Pulmonary artery endothelial cell (primary cell): ENCODE results near the gene PIGB. TPM values are rescaled to one million over a fixed set of nuclear protein-coding genes. Genes with fewer than 3 reads are reported as not detected.
"Not testable (repeated sequence)": the region's sequence is repeated elsewhere in the genome, so short reads cannot be mapped to it uniquely, and the experiment has no call there.

Experiments used
- DNase-seq: peaks from one replicate; pipeline ENCODE4 v3.0.0-alpha.2; 2011; ENCODE audit warnings: low read depth, low spot score
- total RNA-seq: library from RNA; depleted of rRNA; stranded (reverse); fragments of >200 nt; gene quantifications from 2 replicates; pipeline ENCODE4 v1.2.3, GENCODE V29; 2014

The PIGB gene
- total RNA-seq, 1 donor from 2014 or later, result 9.0 TPM

DNA sequence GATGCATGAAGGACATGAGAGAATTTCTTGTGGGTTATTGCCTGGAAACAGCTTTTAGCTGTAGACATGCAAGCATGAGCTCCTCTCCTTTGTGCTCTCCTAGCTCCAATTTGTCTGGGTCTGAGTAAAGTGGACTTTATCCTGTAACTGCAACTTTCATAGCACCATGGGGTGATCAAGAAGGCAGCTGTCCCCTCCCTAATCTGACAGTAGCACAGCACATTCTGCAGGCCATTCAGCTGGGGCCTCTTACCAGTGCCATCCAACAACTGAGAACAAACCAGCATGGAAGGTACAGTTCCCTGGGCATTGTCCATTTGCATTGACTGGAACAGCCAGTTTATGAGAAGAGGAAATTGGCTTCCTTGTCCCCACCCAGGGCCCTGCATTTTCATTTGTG, 21.7 kb upstream of the PIGB start:
- DNase-seq, result no peak

DNA sequence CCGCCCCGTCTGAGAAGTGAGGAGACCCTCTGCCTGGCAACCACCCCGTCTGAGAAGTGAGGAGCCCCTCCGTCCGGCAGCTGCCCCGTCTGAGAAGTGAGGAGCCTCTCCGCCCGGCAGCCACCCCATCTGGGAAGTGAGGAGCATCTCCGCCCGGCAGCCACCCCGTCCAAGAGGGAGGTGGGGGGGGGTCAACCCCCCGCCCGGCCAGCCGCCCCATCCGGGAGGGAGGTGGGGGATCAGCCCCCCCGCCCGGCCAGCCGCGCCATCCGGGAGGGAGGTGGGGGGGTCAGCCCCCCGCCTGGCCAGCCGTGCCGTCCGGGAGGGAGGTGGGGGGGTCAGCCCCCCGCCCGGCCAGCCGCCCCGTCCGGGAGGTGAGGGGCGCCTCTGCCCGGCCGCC, 16.2 kb upstream of the PIGB start:
- not testable (repeated sequence) for DNase-seq

DNA sequence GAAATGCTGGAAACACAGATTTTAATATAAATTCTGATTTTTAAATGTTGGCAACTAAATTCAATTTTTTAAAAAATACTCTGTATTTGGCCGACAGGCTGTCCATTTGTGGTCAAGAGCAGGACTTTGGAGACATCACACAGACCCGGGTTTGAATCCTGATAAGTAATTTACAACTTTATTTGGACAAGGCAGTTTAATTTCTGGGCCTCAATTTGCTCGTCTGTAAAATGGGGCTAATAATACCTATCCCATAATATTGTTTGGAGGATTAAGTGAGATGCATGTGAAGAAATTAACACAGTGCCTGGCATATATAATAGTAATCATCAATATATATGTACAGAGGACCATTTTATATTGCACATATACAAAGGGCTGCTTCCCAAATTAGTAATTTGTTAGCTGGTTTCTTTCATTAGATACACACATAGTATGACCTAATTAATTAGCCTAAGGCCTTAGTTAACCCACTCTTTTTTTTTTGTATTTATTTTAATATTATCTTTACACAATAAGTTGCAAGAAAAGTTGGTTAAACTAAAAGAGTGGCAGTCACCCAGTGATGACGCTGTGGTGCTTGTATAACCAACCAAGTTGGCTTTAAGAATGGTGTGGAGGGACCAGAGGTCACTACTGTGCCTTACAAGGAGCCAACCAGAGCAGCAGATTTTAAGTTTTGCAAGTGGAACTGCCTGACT, 665 bp downstream of the PIGB start:
- DNase-seq, result no peak

DNA sequence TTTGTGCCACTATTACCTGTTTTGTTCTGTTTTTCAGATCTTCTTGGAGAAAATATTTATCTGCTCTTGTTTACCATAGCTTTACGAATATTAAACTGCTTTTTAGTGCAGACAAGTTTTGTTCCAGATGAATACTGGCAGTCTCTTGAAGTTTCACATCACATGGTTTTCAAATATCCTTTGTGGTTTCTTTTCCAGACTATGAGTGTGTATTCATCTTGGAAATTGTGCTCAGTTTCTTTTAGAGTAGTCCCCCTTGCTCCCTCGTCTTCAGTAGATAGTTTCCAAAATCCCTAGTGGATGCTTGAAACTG, 1.2 kb downstream of the PIGB start:
- DNase-seq, result no peak

DNA sequence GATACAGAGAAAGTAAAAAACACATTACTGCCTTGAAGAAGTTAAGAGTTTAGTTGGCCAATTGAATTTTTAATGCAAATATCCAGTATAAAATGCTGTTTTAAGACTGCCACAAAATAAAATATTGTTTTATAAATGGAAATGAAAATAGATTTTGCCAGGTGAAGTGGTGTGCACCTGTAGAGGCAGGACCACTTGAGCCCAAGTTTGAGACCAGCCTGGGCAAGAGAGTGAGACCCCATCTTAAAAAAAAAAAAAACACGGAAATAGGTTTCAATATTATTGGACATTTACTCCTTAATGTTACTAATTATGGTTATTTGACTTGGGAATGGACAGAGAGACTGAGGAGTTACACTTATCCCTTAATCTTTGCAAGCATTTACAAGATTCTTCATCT, 1.9 kb downstream of the PIGB start:
- DNase-seq, result no peak

DNA sequence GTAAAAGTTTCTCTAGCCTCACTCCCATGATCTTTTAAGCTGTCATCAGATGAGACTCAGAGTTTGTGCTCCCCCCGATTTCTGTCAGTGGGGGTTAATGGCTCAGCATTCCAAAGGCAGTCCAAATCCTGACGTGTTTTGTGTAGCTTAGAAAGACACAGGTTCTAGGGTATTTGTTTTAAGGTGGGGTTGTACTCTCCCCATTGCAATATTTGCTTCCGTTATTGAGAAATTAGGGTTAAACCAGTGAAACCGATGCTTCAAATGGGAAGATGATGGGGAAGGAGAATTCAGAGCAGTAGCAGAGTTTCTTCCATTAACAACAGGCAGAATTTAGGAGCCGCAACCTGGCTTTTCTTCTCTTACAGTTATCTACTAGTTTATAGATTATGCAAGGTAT, 3.4 kb downstream of the PIGB start:
- no peak for DNase-seq

DNA sequence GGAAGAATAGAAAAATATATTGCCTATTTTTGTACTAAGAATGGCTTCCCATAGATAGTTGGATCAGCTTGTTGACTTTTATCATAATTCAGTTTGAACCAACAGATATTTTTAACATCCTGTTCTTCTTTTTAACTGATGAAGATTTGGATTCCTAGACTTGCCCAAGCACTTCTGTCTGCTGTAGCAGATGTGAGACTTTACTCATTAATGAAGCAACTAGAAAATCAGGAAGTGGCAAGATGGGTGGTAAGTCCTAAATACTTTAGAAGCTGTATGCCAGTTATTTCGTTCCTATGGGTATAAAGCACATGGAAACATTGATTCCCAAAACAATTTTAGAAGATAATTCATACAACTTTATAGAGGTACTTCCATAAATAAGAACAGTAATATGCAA, 8.4 kb downstream of the PIGB start:
- no peak for DNase-seq

DNA sequence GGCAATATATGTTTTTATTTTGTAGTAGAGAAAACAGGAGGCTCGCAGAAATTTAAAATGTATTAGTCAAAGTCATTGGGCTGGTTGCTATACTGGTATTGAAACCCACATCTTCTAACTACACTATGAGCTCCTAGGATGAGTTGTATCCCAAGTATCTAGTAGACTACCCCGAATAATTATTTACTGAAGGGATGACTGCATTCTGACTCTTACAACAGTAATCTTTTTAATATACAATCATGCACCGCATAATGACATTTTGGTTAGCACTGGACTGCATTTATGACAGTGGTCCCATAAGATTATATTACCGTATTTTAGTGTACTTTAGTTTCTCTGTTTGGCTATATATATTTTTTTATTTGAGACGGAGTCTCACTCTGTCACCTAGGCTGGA, 15.3 kb downstream of the PIGB start:
- no peak for DNase-seq

DNA sequence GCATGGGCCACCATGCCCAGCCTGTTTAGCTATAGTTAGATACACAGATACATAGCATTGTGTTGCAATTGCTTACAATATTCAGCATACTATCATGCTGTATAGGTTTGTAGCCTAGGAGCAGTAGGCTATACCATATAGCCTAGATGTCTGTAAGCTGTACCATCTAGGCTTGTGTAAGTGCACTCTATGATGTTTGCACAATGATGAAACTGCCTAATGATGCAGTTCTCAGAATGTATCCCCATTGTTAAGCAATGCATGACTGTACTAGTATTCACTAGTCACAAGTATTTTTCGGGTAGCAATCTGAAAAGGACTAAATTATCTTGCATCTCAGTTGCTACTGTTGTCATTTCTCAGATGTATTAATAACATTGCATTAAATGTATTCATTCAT, 16.0 kb downstream of the PIGB start:
- no peak for DNase-seq

DNA sequence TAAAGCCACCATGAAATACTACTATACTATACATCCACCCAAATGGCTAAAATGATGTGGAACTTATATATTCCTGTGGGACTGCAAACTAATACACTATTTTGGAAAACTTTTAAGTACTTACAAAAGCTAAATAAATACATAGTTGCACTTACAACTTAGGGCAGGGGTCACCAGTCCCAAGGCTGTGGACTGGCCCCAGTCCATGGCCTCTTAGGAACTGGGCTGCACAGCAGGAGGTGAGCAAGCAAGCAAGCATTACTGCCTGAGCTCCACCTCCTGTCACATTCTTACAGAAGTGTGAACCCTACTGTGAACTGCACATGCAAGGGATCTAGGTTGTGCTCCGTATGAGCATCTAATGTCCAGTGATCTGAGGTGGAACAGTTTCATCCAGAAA, 18.1 kb downstream of the PIGB start:
- DNase-seq, result no peak

DNA sequence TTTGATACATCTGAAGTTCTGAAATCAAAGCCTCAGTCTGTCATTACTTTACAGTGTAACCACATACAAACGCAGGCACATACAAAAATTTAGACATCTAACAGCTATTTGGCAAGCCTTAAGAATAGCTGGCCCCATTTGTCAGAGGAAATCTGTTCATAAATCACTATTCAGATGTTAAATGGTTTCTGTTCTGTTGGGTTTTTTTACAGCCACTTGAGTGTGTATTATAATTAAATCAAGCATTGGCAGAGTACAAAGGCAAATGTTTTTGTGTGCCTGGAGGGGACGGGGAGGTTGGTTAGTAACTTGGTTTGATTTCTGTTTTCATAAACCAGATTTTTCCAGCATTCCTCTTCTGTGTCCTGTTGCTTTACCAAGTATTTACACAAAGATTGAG, 24.1 kb downstream of the PIGB start:
- no peak for DNase-seq

DNA sequence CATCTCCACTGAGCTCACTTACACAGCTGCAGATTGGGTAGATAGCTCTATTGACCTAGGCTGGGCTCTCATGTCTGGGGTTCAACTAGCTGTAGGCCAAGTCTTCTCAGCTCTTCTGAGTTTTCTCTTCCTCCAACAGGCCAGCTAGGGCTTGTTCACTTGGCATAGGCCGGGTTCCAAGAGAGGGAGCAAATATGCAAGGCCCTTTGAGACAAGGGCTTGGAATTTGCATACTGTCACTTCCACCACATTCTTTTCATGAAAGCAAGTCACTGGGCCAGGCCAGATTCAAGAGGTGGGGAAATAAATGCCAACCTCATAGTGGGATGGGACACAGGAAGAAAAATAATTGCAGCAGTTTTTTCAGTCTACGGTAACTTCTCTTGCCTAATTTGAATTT, 25.2 kb downstream of the PIGB start:
- no peak for DNase-seq

DNA sequence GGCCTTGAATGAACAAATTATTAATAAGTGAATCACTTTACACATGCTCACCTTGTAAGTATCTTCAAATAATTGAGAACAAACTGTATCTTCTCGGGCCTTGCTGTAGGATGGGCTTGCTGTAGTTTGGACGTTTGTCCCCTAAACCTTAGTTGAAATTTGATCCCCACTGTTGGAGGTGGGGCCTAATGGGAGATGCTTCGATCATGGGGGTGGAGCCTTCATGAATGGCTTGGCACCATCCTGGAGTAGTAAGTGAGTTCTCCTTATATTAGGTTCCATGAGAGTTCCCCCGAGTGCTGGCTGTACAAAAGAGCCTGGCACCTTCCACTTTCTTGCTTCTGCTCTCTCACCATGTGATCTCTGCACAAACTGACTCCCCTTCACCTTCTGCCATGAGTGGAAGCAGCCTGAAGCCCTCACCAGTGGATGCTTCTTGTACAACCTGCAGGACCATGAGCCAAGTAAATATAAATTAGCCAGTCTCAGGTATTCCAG, 29.3 kb downstream of the PIGB start:
- no peak for DNase-seq

DNA sequence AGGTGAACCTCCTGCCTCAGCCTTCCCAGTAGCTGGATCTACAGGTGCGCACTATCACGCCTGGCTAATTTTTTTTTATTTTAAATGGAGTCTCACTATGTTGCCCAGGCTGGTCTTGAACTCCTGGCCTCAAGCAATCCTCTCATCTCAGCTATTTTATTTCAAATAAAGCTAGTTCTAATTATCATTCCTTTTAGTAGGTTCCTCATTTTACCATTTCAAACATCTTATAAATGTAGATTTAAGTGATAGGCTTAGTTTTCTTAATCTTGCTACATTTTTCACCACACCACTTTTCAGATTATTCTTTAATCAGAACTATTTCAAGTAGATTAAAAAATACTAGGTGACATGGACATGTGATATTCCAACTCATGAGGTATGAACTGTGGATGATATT, 30.3 kb downstream of the PIGB start:
- no peak for DNase-seq

DNA sequence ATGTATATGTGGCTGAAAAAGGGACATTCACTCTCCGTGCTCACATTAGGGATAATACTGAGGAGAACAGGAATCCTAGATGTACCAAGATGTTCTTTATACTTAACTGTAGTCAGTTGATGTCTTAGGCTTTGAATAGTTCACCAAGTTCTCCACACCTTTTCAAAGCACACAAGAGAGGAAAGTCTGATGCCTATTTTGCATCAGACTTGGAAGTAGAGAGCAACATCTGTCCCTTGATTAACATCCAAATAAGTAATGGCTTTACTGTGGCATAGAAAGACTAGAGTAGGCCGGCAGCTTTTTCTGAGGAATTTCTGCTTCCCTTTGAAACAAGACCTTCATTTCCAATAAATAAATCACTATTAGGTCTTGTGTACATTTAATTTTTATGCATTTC, 34.0 kb downstream of the PIGB start:
- no peak for DNase-seq

DNA sequence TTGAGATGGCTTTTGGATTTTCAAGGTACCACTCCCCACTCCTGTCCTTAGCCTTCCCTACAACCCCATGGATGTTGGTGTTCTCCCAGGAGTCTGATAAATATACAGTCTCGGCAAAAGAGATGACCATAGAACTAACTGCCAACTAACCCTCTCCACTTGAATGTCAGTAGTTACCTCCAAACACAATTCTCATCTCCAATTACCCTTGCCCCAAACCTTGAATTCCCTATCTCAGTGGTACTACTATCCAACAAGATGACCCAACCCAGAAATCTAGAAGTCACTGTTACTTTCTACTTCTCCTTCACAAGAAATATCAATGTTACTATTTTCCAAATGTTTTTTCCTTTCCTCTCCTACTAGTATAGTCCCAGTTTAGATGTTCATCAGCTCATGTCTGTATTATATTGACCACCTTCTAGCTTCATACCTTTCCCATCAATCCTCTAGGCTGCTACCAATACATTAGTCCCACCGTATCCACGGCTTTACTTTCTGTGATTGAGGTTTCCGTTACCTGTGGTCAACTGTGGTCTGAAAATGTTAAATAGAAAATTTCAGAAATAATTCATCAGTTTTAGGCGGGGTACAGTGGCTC, 38.1 kb downstream of the PIGB start:
- no peak for DNase-seq

DNA sequence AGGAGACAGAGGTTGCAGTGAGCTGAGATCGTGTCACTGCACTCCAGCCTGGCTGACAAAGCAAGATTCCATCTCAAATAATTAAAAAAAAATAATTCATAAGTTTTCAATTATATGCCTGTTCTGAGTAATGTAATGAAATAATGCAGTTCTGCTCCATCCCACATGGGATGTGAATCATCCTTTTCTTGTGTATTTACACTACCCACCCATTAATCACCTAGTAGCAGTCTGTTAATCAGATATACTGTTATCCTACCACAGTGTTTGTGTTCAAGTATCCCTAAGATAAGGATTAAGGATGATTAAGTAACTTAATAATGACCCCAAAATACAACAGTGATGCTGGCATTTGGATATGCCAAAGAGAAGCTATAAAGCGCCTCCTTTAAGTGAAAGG, 38.8 kb downstream of the PIGB start:
- DNase-seq, result no peak

DNA sequence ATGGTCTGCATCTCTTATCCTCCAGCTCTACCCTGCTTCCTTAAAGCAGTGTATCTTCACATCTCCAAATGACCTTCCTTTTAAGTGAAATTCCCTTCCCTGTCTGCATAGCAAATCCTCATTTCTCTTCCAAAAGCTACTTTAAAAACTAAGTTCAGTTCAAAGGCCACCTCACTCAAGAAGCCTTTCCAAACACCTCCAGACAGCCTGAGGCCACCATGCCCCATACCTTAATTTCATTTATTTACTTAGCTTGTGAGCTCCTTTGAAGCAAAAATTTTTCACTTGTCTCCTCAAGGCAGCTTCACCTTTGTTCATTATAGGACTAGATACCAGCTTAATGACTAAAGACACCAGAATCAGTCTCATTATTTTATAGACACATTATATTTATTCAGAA, 39.4 kb downstream of the PIGB start:
- no peak for DNase-seq

DNA sequence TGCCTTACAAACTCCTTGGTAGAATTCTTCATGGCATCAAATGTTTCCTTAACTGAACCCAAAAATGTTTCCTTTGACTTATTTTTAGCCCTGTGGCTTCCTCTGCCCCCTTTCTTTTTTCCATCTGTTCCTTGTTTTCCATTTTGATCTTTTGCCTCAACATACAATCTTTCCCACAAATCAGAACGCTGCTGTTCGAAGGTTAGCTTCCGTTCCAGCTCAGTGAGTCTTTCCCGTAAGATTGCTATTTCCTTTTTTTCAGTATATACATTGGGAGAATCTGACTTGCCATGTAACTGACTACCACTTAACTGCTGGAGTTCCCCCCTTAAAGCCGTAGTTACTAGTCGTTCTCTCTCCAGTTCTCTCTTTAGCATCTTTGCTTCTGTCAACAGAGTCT, 41.2 kb downstream of the PIGB start:
- DNase-seq, result peak; percentile 4

DNA sequence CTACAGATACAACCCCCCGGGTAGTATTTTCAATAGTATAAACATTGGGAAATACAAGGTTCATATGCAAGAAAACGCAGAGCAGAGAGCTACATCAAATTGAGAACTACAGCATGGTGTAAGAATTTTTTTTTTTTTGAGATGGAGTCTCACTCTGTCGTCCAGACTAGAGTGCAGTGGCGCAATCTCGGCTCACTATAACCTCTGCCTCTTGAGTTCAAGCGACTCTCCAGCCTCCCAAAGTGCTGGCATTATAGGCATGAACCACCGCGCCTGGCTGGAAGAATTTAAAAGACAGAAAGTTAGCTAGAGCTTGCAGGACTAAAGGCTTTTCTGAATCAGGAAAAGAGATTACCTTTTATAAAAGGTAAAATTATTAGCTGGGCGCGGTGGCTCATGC, 42.0 kb downstream of the PIGB start:
- no peak for DNase-seq

DNA sequence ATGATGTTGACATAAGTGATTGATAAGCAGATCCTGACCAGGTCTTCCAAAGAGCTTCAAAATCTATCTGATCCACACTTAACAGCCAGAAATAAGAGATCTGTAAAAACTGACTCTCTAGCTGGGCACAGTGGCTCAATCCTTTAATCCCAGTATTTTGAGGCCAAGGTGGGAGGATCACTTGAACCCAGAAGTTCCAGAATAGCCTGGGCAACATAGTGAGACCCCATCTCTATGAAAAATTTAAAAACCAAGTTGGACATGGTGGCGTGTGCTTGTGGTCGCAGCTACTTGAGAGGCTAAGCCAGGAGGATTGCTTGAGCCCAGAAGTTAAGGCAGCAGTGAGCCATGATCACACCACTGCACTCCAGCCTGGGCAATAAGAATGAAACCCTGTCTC, 43.6 kb downstream of the PIGB start:
- DNase-seq, result no peak

DNA sequence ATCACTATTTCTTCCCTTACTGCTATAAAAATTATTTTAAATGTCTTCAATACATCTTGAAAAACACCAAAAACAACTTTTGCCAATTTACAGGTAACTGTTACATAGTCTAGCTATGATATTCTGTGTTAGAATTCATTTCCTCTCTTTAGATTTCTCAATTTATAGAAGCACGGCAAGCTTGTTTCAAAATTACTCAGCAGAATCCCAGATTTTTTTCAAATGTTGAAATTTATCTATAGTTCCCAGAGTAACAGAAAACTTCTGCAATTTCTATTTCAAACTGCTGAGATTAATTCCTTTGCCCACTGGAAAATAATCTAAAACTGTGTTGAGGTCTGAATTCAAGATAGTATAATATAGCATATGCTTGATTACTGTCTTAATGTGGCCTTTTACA, 48.0 kb downstream of the PIGB start:
- no peak for DNase-seq

DNA sequence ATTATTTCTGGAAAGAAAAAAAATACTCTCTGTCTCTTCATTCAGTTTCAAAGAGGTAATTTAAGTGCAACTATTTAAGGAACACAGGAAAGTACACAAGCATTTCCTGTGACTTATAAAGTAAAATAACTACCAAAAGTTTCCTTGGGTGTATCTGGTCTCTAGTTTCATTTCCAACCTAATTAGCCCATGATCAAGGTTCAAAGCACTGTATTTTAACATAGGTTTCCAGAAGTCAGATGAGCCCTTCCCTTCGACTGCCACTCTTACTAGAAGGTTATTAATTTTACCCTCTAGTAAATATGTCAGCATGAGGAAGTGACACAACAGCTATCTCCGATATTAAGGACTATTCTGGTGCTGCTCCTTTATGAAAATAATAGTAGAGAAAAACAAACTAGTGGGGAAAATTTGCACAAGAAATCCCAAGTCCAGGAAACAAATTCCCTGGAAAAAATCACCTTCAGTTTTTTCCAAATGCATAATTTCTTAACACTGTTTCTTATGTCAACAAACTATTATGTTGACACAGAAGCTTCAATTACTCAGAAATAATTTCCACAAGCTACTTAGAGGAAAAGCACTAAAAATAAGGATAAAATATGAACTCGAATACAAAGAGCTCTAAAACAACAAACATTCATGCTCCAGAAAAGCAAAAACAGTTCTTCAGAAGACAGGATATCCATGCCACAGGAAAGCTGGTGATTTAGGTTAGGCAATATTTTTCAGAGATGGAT, 53.8 kb downstream of the PIGB start:
- DNase-seq, result no peak
